Osteocyte (in vitro differentiated cells): Measurements from ENCODE around the gene ITGB8. TPM values are rescaled to one million over a fixed set of nuclear protein-coding genes. Genes with fewer than 3 reads are reported as not detected.

Experiments used
- DNase-seq: peaks from one replicate; pipeline ENCODE4 v3.0.0; 2021; ENCODE audit warnings: mixed read lengths; ENCODE audit not compliant: unreplicated experiment; ENCODE audit errors: extremely low spot score
- H3K27ac Mint-ChIP-seq: one replicate; pipeline ENCODE4 v1.8.0; 2021; ENCODE audit warnings: mild to moderate bottlenecking, mixed read lengths; ENCODE audit not compliant: unreplicated experiment
- H3K27me3 Mint-ChIP-seq: one replicate; pipeline ENCODE4 v1.8.0; 2021; ENCODE audit warnings: mixed read lengths; ENCODE audit not compliant: unreplicated experiment
- H3K36me3 Mint-ChIP-seq: one replicate; pipeline ENCODE4 v1.8.0; 2021; ENCODE audit warnings: mixed read lengths; ENCODE audit not compliant: unreplicated experiment
- H3K4me1 Mint-ChIP-seq: one replicate; pipeline ENCODE4 v1.8.0; 2021; ENCODE audit warnings: mixed read lengths; ENCODE audit not compliant: unreplicated experiment
- H3K4me3 Mint-ChIP-seq: one replicate; pipeline ENCODE4 v1.8.0; 2021; ENCODE audit warnings: mild to moderate bottlenecking, moderate library complexity, mixed read lengths; ENCODE audit not compliant: unreplicated experiment
- H3K9me3 Mint-ChIP-seq: one replicate; pipeline ENCODE4 v1.8.0; 2021; ENCODE audit warnings: mixed read lengths; ENCODE audit not compliant: unreplicated experiment
- CTCF ChIP-seq: fragments of 200-600 bp; sonication (generic); IDR thresholded peaks from 2 replicates; pipeline ENCODE4 v1.5.0; 2021; ENCODE audit warnings: antibody characterized with exemption, mild to moderate bottlenecking, moderate library complexity
- total RNA-seq: library from RNA; stranded (reverse); gene quantifications from 2 replicates; pipeline ENCODE4 v1.2.1, GENCODE V29; 2021

The ITGB8 gene
- total RNA-seq, 1 donor from 2014 or later: 2.4 TPM

GRCh38 chr7:20318933-20319332 lies 11.8 kb upstream of the ITGB8 start:
- Mint-ChIP-seq H3K9me3 (no peaks in the 10 kb centered on the region), H3K27ac (no peak overlapping the region), H3K4me3 (no peak overlapping the region), H3K4me1 (peaks cover 13% of the 10 kb centered on the region), H3K27me3 (no peaks in the 10 kb centered on the region), H3K36me3 (no peaks in the 10 kb centered on the region)
- TF ChIP-seq CTCF: no peak
- DNase-seq: no peak

GRCh38 chr7:20320322-20320721 lies 10.4 kb upstream of the ITGB8 start:
- DNase-seq: no peak
- H3K9me3 Mint-ChIP-seq: no peaks in the 10 kb centered on the region
- H3K27me3 Mint-ChIP-seq: no peaks in the 10 kb centered on the region
- peaks cover 7% of the 10 kb centered on the region for H3K4me1 Mint-ChIP-seq
- H3K4me3 Mint-ChIP-seq: no peak overlapping the region
- H3K36me3 Mint-ChIP-seq: no peaks in the 10 kb centered on the region
- no peak overlapping the region for H3K27ac Mint-ChIP-seq
- TF ChIP-seq CTCF: no peak

- no peak for DNase-seq
- Mint-ChIP-seq H3K4me1 (peaks cover 7% of the 10 kb centered on the region), H3K9me3 (no peaks in the 10 kb centered on the region), H3K27me3 (no peaks in the 10 kb centered on the region), H3K4me3 (no peak overlapping the region), H3K36me3 (no peaks in the 10 kb centered on the region), H3K27ac (no peak overlapping the region)
- TF ChIP-seq CTCF: no peak
Observed at GRCh38 chr7:20320786-20321185, 9.9 kb upstream of the ITGB8 start.

GRCh38 chr7:20323595-20323994 lies 7.1 kb upstream of the ITGB8 start:
- Mint-ChIP-seq H3K4me1 (peaks cover 7% of the 10 kb centered on the region), H3K36me3 (no peaks in the 10 kb centered on the region), H3K27me3 (no peaks in the 10 kb centered on the region), H3K9me3 (no peaks in the 10 kb centered on the region), H3K4me3 (no peak overlapping the region), H3K27ac (no peak overlapping the region)
- no peak for DNase-seq
- TF ChIP-seq CTCF: no peak

GRCh38 chr7:20326342-20326741 lies 4.4 kb upstream of the ITGB8 start:
- DNase-seq: no peak
- no peaks in the 10 kb centered on the region for H3K9me3 Mint-ChIP-seq
- no peak overlapping the region for H3K27ac Mint-ChIP-seq
- no peak for TF ChIP-seq CTCF
- H3K4me1 Mint-ChIP-seq: peaks cover 19% of the 10 kb centered on the region
- no peaks in the 10 kb centered on the region for H3K36me3 Mint-ChIP-seq
- H3K27me3 Mint-ChIP-seq: no peaks in the 10 kb centered on the region
- H3K4me3 Mint-ChIP-seq: no peak overlapping the region
